AG09309 (cell line): ENCODE results near the gene EIF4E3.

Experiments
- DNase-seq: peaks from one replicate; pipeline ENCODE4 v3.0.0-alpha.2; 2010; ENCODE audit warnings: low read depth
- H3K4me3 ChIP-seq: 2 replicates; pipeline ENCODE4 v1.5.1; 2011; ENCODE audit warnings: mild to moderate bottlenecking, low read depth, low read length, moderate library complexity; ENCODE audit not compliant: control insufficient read depth
- CTCF ChIP-seq: IDR thresholded peaks from 2 replicates; pipeline ENCODE4 v1.5.1; 2011; ENCODE audit warnings: mild to moderate bottlenecking, low read depth, low read length, inconsistent platforms; ENCODE audit not compliant: insufficient read depth, control insufficient read depth; ENCODE audit errors: missing control alignments

The EIF4E3 gene

DNA sequence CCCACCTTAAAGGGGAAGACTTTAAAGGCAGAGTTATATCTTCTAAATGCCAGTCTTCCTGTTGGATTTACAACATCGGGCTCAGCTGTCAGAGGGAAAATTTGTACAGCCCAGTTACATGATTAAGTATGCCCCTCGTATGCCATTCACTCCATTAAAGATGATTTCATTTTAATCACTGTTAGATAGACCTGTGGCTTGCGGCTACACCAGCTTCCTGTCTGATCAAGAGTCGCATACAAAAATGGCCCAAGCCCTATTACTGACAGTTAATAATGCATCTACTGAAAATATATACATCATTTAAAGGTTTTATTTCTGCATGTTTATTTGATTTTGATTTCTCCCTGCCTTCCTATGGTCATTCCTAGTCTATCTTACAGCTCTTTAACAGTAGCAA lies 7.1 kb downstream of the EIF4E3 start:
- no peak overlapping the region for H3K4me3 ChIP-seq
- DNase-seq, result no peak
- TF ChIP-seq CTCF, result no peak

- DNase-seq, result no peak
- no peak overlapping the region for H3K4me3 ChIP-seq
- TF ChIP-seq CTCF, result no peak
Observed at GRCh38 chr3:71714595-71714994, 10.6 kb downstream of the EIF4E3 start.

- DNase-seq, result no peak
Observed at GRCh38 chr3:71713041-71713440, 12.2 kb downstream of the EIF4E3 start.

GRCh38 chr3:71710906-71711494 lies 14.2 kb downstream of the EIF4E3 start:
- no peak for DNase-seq
- TF ChIP-seq CTCF, result peak; percentile 54
- H3K4me3 ChIP-seq, result no peak overlapping the region

More at GRCh38 chr3:71713041-71713440, 12.2 kb downstream of the EIF4E3 start:
- H3K4me3 ChIP-seq, result no peak overlapping the region
- no peak for TF ChIP-seq CTCF

DNA sequence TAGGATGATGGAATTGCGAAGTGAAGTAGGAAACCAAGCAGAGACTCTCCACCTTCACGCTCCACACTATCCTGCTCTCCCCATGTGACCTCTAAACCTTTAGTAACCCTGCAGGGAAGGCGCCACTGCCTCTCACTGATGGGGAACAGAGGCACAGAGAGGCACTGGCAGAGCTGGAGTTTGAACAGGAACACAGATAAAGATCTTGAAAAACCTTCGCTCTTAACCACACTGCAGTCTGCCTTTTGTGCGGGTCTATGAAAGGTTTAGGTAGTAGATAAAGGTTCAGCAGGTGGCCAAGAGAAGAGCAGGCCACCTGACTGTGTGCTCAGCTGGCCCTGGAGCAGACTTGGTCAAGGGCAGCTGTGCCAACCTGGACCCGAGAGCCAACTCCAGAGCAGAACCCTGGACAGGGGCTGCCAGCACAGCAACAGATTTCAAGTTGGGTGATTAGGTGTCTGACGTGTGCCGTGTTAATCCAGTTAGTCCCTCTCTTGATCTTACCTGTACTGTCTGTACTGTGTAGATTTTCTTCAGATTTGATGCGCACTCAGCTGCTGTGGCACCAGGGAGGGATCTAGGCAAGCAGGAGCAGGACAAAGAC lies 15.2 kb downstream of the EIF4E3 start:
- no peak for TF ChIP-seq CTCF
- H3K4me3 ChIP-seq, result no peak overlapping the region
- no peak for DNase-seq

- DNase-seq, result no peak
- no peak for TF ChIP-seq CTCF
- H3K4me3 ChIP-seq, result no peak overlapping the region
Observed at GRCh38 chr3:71708476-71709105, 16.6 kb downstream of the EIF4E3 start.

GRCh38 chr3:71707595-71707994 lies 17.6 kb downstream of the EIF4E3 start:
- TF ChIP-seq CTCF, result no peak
- DNase-seq, result no peak

More at GRCh38 chr3:71707595-71707994, 17.6 kb downstream of the EIF4E3 start:
- no peak overlapping the region for H3K4me3 ChIP-seq
